Parathyroid adenoma (tissue), 2 donors: ENCODE measurements around the gene WDR62.

Experiments
- H2AFZ ChIP-seq: fragments of 300-600 bp; sonication (generic); one replicate; pipeline ENCODE4 v1.7.0; 2017; ENCODE audit warnings: antibody characterized with exemption, mild to moderate bottlenecking
- H3K27ac ChIP-seq: fragments of 300-600 bp; sonication (generic); one replicate; pipeline ENCODE4 v1.7.0; 2017
- H3K27me3 ChIP-seq: fragments of 300-600 bp; sonication (generic); one replicate; pipeline ENCODE4 v1.7.0; 2017; ENCODE audit warnings: low read length; ENCODE audit not compliant: control insufficient read depth, insufficient read depth
- H3K36me3 ChIP-seq: fragments of 300-600 bp; sonication (generic); one replicate; pipeline ENCODE4 v1.7.0; 2017; ENCODE audit warnings: low read length; ENCODE audit not compliant: control insufficient read depth, insufficient read depth
- H3K4me1 ChIP-seq: fragments of 300-600 bp; sonication (generic); one replicate; pipeline ENCODE4 v1.7.0; 2017; ENCODE audit warnings: control low read depth
- H3K4me2 ChIP-seq: fragments of 300-600 bp; sonication (generic); one replicate; pipeline ENCODE4 v1.7.0; 2017; ENCODE audit warnings: low read length
- H3K4me3 ChIP-seq: fragments of 300-600 bp; sonication (generic); one replicate; pipeline ENCODE4 v1.7.0; 2017; ENCODE audit warnings: low read depth, low read length
- H3K79me2 ChIP-seq: fragments of 300-600 bp; sonication (generic); one replicate; pipeline ENCODE4 v1.7.0; 2017; ENCODE audit warnings: control low read depth
- H3K9ac ChIP-seq: fragments of 300-600 bp; sonication (generic); one replicate; pipeline ENCODE4 v1.7.0; 2017; ENCODE audit warnings: mild to moderate bottlenecking
- H3K9me3 ChIP-seq: fragments of 300-600 bp; sonication (generic); one replicate; pipeline ENCODE4 v1.7.0; 2017; ENCODE audit warnings: low read length; ENCODE audit not compliant: control insufficient read depth
- TF ChIP-seq, protein P1 (sequence below): fragments of 300-600 bp; sonication (generic); IDR thresholded peaks from one replicate; pipeline ENCODE4 v1.7.0; 2017; ENCODE audit warnings: antibody characterized with exemption, mild to moderate bottlenecking
- donor health status: primary hyperparathyroidism.

Gene WDR62

DNA sequence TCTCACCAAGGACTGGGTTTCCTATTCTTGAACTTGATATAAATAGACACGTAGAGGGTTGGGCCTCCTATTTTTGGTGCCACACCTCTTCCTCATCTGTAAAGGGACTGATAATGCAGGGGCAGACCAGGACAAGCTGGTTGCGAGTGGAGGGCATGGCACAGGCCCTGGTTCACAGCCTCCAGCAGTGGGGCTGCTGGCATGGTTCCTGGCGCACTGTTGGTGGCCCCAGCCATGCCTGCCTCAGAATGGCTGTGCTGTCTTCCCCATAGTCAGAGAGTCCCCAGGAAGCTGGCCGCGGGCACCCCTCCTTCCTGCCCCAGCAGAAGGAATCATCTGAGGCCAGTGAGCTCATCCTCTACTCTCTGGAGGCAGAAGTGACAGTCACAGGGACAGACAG, 45.8 kb downstream of the WDR62 start:
- H3K27ac ChIP-seq, result no peak overlapping the region
- H3K4me2 ChIP-seq, result no peak overlapping the region
- H3K9me3 ChIP-seq, result no peaks in the 10 kb centered on the region
- no peak overlapping the region for H2AFZ ChIP-seq
- H3K79me2 ChIP-seq, result no peaks in the 10 kb centered on the region
- no peak overlapping the region for H3K4me3 ChIP-seq
- H3K4me1 ChIP-seq, result no peaks in the 10 kb centered on the region
- TF ChIP-seq, protein P1, sequence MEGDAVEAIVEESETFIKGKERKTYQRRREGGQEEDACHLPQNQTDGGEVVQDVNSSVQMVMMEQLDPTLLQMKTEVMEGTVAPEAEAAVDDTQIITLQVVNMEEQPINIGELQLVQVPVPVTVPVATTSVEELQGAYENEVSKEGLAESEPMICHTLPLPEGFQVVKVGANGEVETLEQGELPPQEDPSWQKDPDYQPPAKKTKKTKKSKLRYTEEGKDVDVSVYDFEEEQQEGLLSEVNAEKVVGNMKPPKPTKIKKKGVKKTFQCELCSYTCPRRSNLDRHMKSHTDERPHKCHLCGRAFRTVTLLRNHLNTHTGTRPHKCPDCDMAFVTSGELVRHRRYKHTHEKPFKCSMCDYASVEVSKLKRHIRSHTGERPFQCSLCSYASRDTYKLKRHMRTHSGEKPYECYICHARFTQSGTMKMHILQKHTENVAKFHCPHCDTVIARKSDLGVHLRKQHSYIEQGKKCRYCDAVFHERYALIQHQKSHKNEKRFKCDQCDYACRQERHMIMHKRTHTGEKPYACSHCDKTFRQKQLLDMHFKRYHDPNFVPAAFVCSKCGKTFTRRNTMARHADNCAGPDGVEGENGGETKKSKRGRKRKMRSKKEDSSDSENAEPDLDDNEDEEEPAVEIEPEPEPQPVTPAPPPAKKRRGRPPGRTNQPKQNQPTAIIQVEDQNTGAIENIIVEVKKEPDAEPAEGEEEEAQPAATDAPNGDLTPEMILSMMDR, result no peak
- H3K36me3 ChIP-seq, result no peaks in the 10 kb centered on the region
- H3K27me3 ChIP-seq, result no peaks in the 10 kb centered on the region
- H3K9ac ChIP-seq, result no peak overlapping the region

DNA sequence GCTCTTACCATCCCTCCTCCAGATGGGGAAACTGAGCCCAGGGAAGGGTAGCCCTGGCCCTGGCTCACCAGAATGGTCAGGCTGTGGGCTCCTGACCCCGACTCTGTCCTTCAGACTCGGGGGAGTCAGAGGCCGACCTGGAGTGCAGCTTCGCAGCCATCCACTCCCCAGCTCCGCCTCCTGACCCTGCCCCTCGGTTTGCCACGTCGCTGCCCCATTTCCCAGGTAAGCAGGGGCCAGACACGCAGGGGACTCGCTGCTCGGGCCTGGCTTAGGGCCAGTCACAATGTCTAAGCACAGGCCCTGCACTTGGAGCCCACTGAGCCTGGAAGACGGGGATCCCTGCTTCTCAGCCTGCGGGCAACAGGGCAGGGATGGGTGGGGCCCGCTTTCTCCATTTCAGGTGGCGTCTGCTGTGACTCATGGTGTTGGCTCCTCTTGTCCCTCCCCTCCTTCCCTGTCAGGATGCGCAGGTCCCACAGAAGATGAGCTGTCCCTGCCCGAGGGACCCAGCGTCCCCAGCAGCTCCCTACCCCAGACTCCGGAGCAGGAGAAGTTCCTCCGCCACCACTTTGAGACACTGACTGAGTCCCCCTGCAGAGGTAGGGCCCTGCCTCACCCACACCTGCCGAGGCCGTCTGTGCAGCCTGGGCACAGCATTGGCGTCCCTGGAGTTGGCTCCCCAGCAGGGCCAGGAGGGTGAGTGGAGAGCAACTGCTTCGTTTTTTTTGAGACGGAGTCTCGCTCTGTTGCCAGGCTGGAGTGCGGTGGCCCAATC, 47.0 kb downstream of the WDR62 start:
- H3K36me3 ChIP-seq, result no peaks in the 10 kb centered on the region
- H3K9me3 ChIP-seq, result no peaks in the 10 kb centered on the region
- H2AFZ ChIP-seq, result no peak overlapping the region
- TF ChIP-seq, protein P1, result no peak
- H3K79me2 ChIP-seq, result no peaks in the 10 kb centered on the region
- H3K4me2 ChIP-seq, result no peak overlapping the region
- no peaks in the 10 kb centered on the region for H3K4me1 ChIP-seq
- H3K4me3 ChIP-seq, result no peak overlapping the region
- no peaks in the 10 kb centered on the region for H3K27me3 ChIP-seq
- no peak overlapping the region for H3K27ac ChIP-seq
- H3K9ac ChIP-seq, result no peak overlapping the region

DNA sequence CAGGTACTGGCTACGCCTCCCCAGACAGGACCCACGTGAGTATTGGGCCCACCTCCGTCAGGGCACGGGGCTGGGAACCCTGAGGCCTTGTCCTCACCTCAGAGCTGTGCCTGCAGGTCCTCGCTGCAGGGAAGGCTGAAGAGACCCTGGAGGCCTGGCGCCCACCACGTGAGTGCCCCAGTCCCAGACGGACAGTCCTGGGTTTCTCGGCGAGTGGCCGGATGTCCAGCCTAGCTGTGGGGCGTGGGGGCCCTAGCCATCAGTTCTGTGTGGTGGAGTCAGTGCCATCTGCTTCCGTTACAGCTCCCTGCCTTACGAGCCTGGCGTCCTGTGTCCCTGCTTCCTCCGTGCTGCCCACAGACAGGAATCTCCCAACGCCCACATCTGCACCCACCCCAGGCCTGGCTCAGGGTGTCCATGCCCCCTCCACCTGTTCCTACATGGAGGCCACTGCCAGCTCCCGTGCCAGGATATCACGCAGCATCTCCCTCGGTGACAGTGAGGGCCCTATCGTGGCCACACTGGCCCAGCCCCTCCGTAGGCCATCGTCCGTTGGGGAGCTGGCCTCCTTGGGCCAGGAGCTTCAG, 48.4 kb downstream of the WDR62 start:
- Histone ChIP-seq H3K36me3 (no peaks in the 10 kb centered on the region), H3K4me2 (no peak overlapping the region), H3K9ac (no peak overlapping the region), H3K79me2 (no peaks in the 10 kb centered on the region), H3K27me3 (no peaks in the 10 kb centered on the region), H2AFZ (no peak overlapping the region), H3K4me3 (no peak overlapping the region), H3K27ac (no peak overlapping the region), H3K4me1 (no peaks in the 10 kb centered on the region), H3K9me3 (no peaks in the 10 kb centered on the region)
- TF ChIP-seq, protein P1, result no peak

DNA sequence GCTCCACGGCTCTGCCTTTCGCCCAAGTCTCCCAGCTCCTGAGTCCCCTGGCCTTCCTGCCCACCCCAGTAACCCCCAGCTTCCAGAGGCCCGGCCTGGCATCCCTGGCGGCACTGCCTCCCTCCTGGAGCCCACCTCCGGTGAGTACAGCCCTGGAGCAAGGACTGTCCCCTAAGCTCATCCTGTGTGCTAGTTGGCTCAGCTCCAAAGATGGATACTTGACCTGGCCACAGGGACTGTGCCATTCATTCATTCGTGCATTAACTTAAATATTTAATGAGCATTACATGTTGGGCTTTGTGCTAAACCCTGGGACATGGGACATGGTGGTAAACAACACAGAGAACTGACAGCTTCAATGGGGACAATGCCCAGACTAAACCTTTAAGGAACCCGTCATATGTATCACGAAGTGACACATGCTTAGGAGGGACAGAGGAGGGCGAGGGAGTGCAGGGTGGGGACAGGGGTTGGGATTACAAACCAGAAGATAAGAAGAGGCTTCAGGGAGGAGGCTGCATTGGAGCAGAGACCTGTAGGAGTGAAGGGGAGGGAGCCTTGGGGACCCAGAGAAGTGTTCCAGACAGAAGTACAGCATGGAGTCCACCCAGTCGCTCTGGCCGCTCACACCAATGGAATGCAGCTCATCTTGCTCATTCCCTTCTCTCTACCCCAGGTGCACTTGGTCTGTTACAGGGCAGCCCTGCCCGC, 49.3 kb downstream of the WDR62 start:
- Histone ChIP-seq H3K4me2 (no peak overlapping the region), H2AFZ (no peak overlapping the region), H3K27me3 (no peaks in the 10 kb centered on the region), H3K4me3 (no peak overlapping the region), H3K4me1 (no peaks in the 10 kb centered on the region), H3K36me3 (no peaks in the 10 kb centered on the region), H3K9me3 (no peaks in the 10 kb centered on the region), H3K79me2 (no peaks in the 10 kb centered on the region), H3K27ac (no peak overlapping the region), H3K9ac (no peak overlapping the region)
- TF ChIP-seq, protein P1, result no peak
